Fibroblast of lung (primary cell): ENCODE measurements around the gene FAM111B. TPM values are rescaled to one million over a fixed set of nuclear protein-coding genes. Genes with fewer than 3 reads are reported as not detected.

Source experiments
- DNase-seq, 2 donors: peaks; one replicate each; pipeline versions ENCODE4 v3.0.0 to v3.0.0-alpha.2; 2010; ENCODE audit warnings: low read depth in 2 of 2
- H2AFZ ChIP-seq: 2 replicates; pipeline ENCODE4 v1.5.1; 2012; ENCODE audit warnings: low read length, control low read depth, inconsistent platforms
- H3K27ac ChIP-seq: 2 replicates; pipeline ENCODE4 v1.5.1; 2011; ENCODE audit warnings: low read length, control low read depth; ENCODE audit not compliant: insufficient read depth
- H3K27me3 ChIP-seq: 2 replicates; pipeline ENCODE4 v1.5.1; 2011; ENCODE audit warnings: mild to moderate bottlenecking, low read length; ENCODE audit not compliant: control insufficient read depth, insufficient read depth
- H3K36me3 ChIP-seq: 2 replicates; pipeline ENCODE4 v1.5.1; 2011; ENCODE audit warnings: low read length; ENCODE audit not compliant: control insufficient read depth, insufficient read depth
- H3K4me1 ChIP-seq: 2 replicates; pipeline ENCODE4 v1.5.1; 2011; ENCODE audit warnings: low read length; ENCODE audit not compliant: control insufficient read depth, insufficient read depth; ENCODE audit errors: extremely low read depth
- H3K4me2 ChIP-seq: 2 replicates; pipeline ENCODE4 v1.5.1; 2011; ENCODE audit warnings: low read length, control low read depth; ENCODE audit not compliant: insufficient read depth; ENCODE audit errors: extremely low read depth
- H3K4me3 ChIP-seq, 4 experiments: fragments of 200-600 bp in 1 of 4; sonication (generic) in 1 of 4; replicated peaks in 1 of 4; 2 replicates each; pipeline ENCODE4 v1.5.1; 2011 to 2016; ENCODE audit warnings: low read length in 4 of 4, low read depth in 3 of 4, mild to moderate bottlenecking in 3 of 4, control low read depth in 2 of 4, inconsistent platforms in 1 of 4, mixed read lengths in 1 of 4; ENCODE audit not compliant: insufficient read depth in 1 of 4; ENCODE audit errors: control extremely low read depth in 1 of 4
- H3K79me2 ChIP-seq: 2 replicates; pipeline ENCODE4 v1.5.1; 2012; ENCODE audit warnings: mild to moderate bottlenecking, low read length, inconsistent platforms; ENCODE audit not compliant: control insufficient read depth, insufficient read depth
- H3K9ac ChIP-seq: 2 replicates; pipeline ENCODE4 v1.5.1; 2011; ENCODE audit warnings: mild to moderate bottlenecking, low read length, control low read depth; ENCODE audit not compliant: insufficient read depth
- H3K9me3 ChIP-seq: 2 replicates; pipeline ENCODE4 v1.5.1; 2012; ENCODE audit warnings: low read depth, low read length; ENCODE audit not compliant: control insufficient read depth, insufficient read depth
- H4K20me1 ChIP-seq: 2 replicates; pipeline ENCODE4 v1.5.1; 2011; ENCODE audit warnings: low read length; ENCODE audit not compliant: control insufficient read depth, insufficient read depth; ENCODE audit errors: extremely low read depth
- CTCF ChIP-seq, 2 donors: IDR thresholded peaks in 1 of 2; conservative IDR thresholded peaks in 1 of 2; 1 replicate in 1 of 2; 2 replicates in 1 of 2; pipeline ENCODE4 v1.5.1; 2011 to 2012; ENCODE audit warnings: low read length in 2 of 2, control low read depth in 1 of 2, inconsistent platforms in 1 of 2, low read depth in 1 of 2, mild to moderate bottlenecking in 1 of 2
- EZH2 ChIP-seq: IDR thresholded peaks from 2 replicates; pipeline ENCODE4 v1.5.1; 2012; ENCODE audit warnings: low read length, control low read depth, mild to moderate bottlenecking; ENCODE audit errors: missing control alignments
- polyA plus RNA-seq, 2 donors: library from polyadenylated mRNA; depleted of rRNA in 1 of 2; stranded (reverse) in 1 of 2; unstranded in 1 of 2; fragments of >200 nt; gene quantifications; 2 replicates each; pipeline ENCODE4 v1.2.1, GENCODE V29; 2011 to 2012; ENCODE audit warnings: missing spikeins in 1 of 2
- total RNA-seq: library from RNA; depleted of rRNA; stranded (reverse); fragments of >200 nt; gene quantifications from 2 replicates; pipeline ENCODE4 v1.2.1, GENCODE V29; 2014

FAM111B gene
- total and polyA plus RNA-seq, 2 donors (not counting 1 experiment from before 2014, with no cell fraction given): 0.33 to 6.2 TPM

DNA sequence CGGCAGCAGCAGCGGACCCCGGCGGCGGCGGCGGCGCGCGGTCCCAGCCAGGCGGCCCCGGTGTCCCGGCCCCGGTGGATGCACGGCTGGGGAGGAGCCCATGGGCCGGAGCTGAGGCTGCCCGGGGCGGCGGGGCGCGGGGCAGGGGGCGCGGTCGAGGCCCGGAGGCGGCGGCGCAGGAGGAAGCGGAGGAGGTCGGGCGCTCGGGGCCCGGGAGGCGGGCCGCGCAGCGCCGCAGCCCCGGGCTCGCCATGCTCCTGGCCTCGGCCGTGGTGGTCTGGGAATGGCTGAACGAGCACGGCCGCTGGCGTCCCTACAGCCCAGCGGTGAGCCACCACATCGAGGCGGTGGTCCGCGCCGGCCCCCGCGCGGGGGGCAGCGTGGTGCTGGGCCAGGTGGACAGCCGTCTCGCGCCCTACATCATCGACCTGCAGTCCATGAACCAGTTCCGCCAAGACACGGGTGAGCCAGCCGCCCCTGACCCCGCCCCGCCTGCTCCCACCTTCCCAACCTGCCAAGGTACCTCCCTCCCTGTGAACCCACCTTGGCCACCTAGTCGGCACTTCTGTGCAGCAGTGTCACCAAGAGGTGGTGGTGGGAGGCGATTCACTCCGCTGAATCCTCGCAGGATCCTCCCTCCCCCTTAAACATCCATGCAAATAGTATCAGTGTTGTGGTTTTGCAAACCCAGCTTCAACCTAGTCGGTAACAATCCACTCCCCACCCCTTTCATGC lies 65.5 kb downstream of the FAM111B start:
- no peak for DNase-seq
- peak overlapping the region; percentile 28 to 79 (median 72) for H3K4me3 ChIP-seq
- H3K27me3 ChIP-seq: no peaks in the 10 kb centered on the region
- H4K20me1 ChIP-seq: no peaks in the 10 kb centered on the region
- H3K4me1 ChIP-seq: peaks cover 7% of the 10 kb centered on the region
- peak overlapping the region; percentile 97 for H3K4me2 ChIP-seq
- H3K36me3 ChIP-seq: no peaks in the 10 kb centered on the region
- H3K9ac ChIP-seq: peak overlapping the region; percentile 39
- no peak for TF ChIP-seq EZH2
- no peak for TF ChIP-seq CTCF (conservative IDR thresholded peaks at IDR 0.05 in 1 of 2, IDR thresholded peaks at IDR 0.05 in 1 of 2; ENCODE audit: low read depth in 1 of 2, low read length in 2 of 2)
- peak overlapping the region; percentile 75 for H2AFZ ChIP-seq
- H3K79me2 ChIP-seq: peaks cover 1% of the 10 kb centered on the region
- no peaks in the 10 kb centered on the region for H3K9me3 ChIP-seq
- peak overlapping the region; percentile 12 for H3K27ac ChIP-seq

- H2AFZ ChIP-seq: peak overlapping the region; percentile 75
- H3K4me1 ChIP-seq: peaks cover 7% of the 10 kb centered on the region
- H3K4me3 ChIP-seq: peak overlapping the region; percentile 28 to 70 (median 68)
- no peaks in the 10 kb centered on the region for H3K9me3 ChIP-seq
- no peaks in the 10 kb centered on the region for H3K27me3 ChIP-seq
- no peaks in the 10 kb centered on the region for H4K20me1 ChIP-seq
- TF ChIP-seq CTCF (conservative IDR thresholded peaks at IDR 0.05 in 1 of 2, IDR thresholded peaks at IDR 0.05 in 1 of 2; ENCODE audit: low read depth in 1 of 2, low read length in 2 of 2) (no peak), EZH2 (no peak)
- H3K79me2 ChIP-seq: peaks cover 1% of the 10 kb centered on the region
- peak overlapping the region; percentile 39 for H3K9ac ChIP-seq
- peak overlapping the region; percentile 94 for H3K4me2 ChIP-seq
- H3K27ac ChIP-seq: peak overlapping the region; percentile 12
- no peaks in the 10 kb centered on the region for H3K36me3 ChIP-seq
- DNase-seq: peak in 1 of 2 donors; percentile 30
Measured at GRCh38 chr11:59173080-59173963, 66.3 kb downstream of the FAM111B start.
